ENCODE measurements around the gene IGF2BP2. TPM values are rescaled to one million over a fixed set of nuclear protein-coding genes. Genes with fewer than 3 reads are reported as not detected.
"Not testable (repeated sequence)": the region's sequence is repeated elsewhere in the genome, so short reads cannot be mapped to it uniquely, and the experiment has no call there.

The IGF2BP2 gene
- total RNA-seq, 2 experiments from 2014 or later: 0.54 to 0.55 TPM

- ChIA-PET POLR2A (interaction anchor here (1.3 kb wide), 1 partner anchor 91 kb away, joined by 3 read pairs; no protein-coding TSS in a partner anchor), CTCF (interaction anchor here (0.6 to 1.2 kb wide), 5 partner anchors 9 to 966 kb away, joined by 3 to 6 read pairs (median 3); no protein-coding TSS in a partner anchor)
- peaks cover 51% of the 10 kb centered on the region for H3K27me3 Mint-ChIP-seq
- peak overlapping the region; percentile 45 for H3K4me3 Mint-ChIP-seq
- intact Hi-C loops (cut with DNase I, micrococcal nuclease): no loop called here
- DNase-seq: no peak
- no peak overlapping the region for H3K27ac Mint-ChIP-seq
- peaks cover 8% of the 10 kb centered on the region for H3K4me1 Mint-ChIP-seq
- H3K36me3 Mint-ChIP-seq (ENCODE audit: low read depth): no peaks in the 10 kb centered on the region
- no peaks in the 10 kb centered on the region for H3K9me3 Mint-ChIP-seq (ENCODE audit: low read depth)
- ATAC-seq: no peak
These were observed 2.4 kb downstream of the IGF2BP2 start for GRCh38 chr3:185822221-185823000.

- no peak for ATAC-seq
- no peak overlapping the region for H3K4me3 Mint-ChIP-seq
- POLR2A ChIA-PET: interaction anchor here (0.7 kb wide), 1 partner anchor 92 kb away, joined by 4 read pairs; no protein-coding TSS in a partner anchor
These were observed 3.7 kb downstream of the IGF2BP2 start for GRCh38 chr3:185820973-185821758.

GRCh38 chr3:185818267-185818875, 6.5 kb downstream of the IGF2BP2 start:
- H3K36me3 Mint-ChIP-seq (ENCODE audit: low read depth): no peaks in the 10 kb centered on the region
- intact Hi-C loops (cut with DNase I, micrococcal nuclease): no loop called here
- H3K27ac Mint-ChIP-seq: no peak overlapping the region
- H3K27me3 Mint-ChIP-seq: peaks cover 39% of the 10 kb centered on the region
- no peaks in the 10 kb centered on the region for H3K9me3 Mint-ChIP-seq (ENCODE audit: low read depth)
- POLR2A ChIA-PET: no interaction called here
- H3K4me1 Mint-ChIP-seq: peaks cover 3% of the 10 kb centered on the region
- DNase-seq (no peak), ATAC-seq (no peak)
- H3K4me3 Mint-ChIP-seq: no peak overlapping the region
- CTCF ChIA-PET: interaction anchor here (0.7 to 1.3 kb wide), 2 partner anchors 50 to 158 kb away, joined by 3 to 4 read pairs; no protein-coding TSS in a partner anchor

More at GRCh38 chr3:185820973-185821758, 3.7 kb downstream of the IGF2BP2 start:
- Mint-ChIP-seq H3K36me3 (ENCODE audit: low read depth) (no peaks in the 10 kb centered on the region), H3K4me1 (peaks cover 8% of the 10 kb centered on the region), H3K9me3 (ENCODE audit: low read depth) (no peaks in the 10 kb centered on the region), H3K27ac (no peak overlapping the region), H3K27me3 (peaks cover 39% of the 10 kb centered on the region)
- CTCF ChIA-PET: interaction anchor here (0.8 to 1.5 kb wide), 4 partner anchors 11 to 161 kb away, joined by 3 to 7 read pairs (median 3); no protein-coding TSS in a partner anchor
- intact Hi-C loops (cut with DNase I, micrococcal nuclease): no loop called here
- no peak for DNase-seq

GRCh38 chr3:185815391-185816282, 9.2 kb downstream of the IGF2BP2 start:
- ChIA-PET POLR2A (no interaction called here), CTCF (no interaction called here)
- H3K4me1 Mint-ChIP-seq: no peaks in the 10 kb centered on the region
- H3K36me3 Mint-ChIP-seq (ENCODE audit: low read depth): no peaks in the 10 kb centered on the region
- DNase-seq (no peak), ATAC-seq (no peak)
- H3K4me3 Mint-ChIP-seq: no peak overlapping the region
- no peaks in the 10 kb centered on the region for H3K9me3 Mint-ChIP-seq (ENCODE audit: low read depth)
- intact Hi-C loops (cut with DNase I, micrococcal nuclease): no loop called here
- no peak overlapping the region for H3K27ac Mint-ChIP-seq
- H3K27me3 Mint-ChIP-seq: peaks cover 17% of the 10 kb centered on the region

GRCh38 chr3:185813691-185814215, 11.1 kb downstream of the IGF2BP2 start:
- intact Hi-C loops (cut with DNase I, micrococcal nuclease): no loop called here
- Mint-ChIP-seq H3K36me3 (ENCODE audit: low read depth) (no peaks in the 10 kb centered on the region), H3K27ac (no peak overlapping the region), H3K4me1 (no peaks in the 10 kb centered on the region), H3K4me3 (no peak overlapping the region), H3K9me3 (ENCODE audit: low read depth) (no peaks in the 10 kb centered on the region), H3K27me3 (peaks cover 10% of the 10 kb centered on the region)
- ChIA-PET POLR2A (no interaction called here), CTCF (interaction anchor here (0.5 kb wide), 1 partner anchor 24 kb away, joined by 3 read pairs; no protein-coding TSS in a partner anchor)
- no peak for DNase-seq
- no peak for ATAC-seq

- DNase-seq: no peak
- ATAC-seq: no peak
These were observed 11.6 kb downstream of the IGF2BP2 start for GRCh38 chr3:185813205-185813604.

GRCh38 chr3:185807445-185808068, 17.3 kb downstream of the IGF2BP2 start:
- Mint-ChIP-seq H3K27ac (no peak overlapping the region), H3K9me3 (ENCODE audit: low read depth) (no peaks in the 10 kb centered on the region)

More at GRCh38 chr3:185813205-185813604, 11.6 kb downstream of the IGF2BP2 start:
- Mint-ChIP-seq H3K27ac (no peak overlapping the region), H3K9me3 (ENCODE audit: low read depth) (no peaks in the 10 kb centered on the region), H3K27me3 (peaks cover 7% of the 10 kb centered on the region), H3K4me3 (no peak overlapping the region), H3K36me3 (ENCODE audit: low read depth) (no peaks in the 10 kb centered on the region), H3K4me1 (no peaks in the 10 kb centered on the region)
- ChIA-PET CTCF (interaction anchor here (0.5 kb wide), 1 partner anchor 24 kb away, joined by 3 read pairs; no protein-coding TSS in a partner anchor), POLR2A (no interaction called here)
- intact Hi-C loops (cut with DNase I, micrococcal nuclease): no loop called here

GRCh38 chr3:185798831-185799110, 26.1 kb downstream of the IGF2BP2 start:
- H3K9me3 Mint-ChIP-seq (ENCODE audit: low read depth); H3K27ac Mint-ChIP-seq; POLR2A ChIA-PET; H3K4me3 Mint-ChIP-seq; DNase-seq; intact Hi-C loops (cut with DNase I, micrococcal nuclease); H3K36me3 Mint-ChIP-seq (ENCODE audit: low read depth); H3K4me1 Mint-ChIP-seq; ATAC-seq; H3K27me3 Mint-ChIP-seq: not testable (repeated sequence)
- CTCF ChIA-PET: interaction anchor here (0.7 kb wide), 1 partner anchor 123 kb away, joined by 3 read pairs; no protein-coding TSS in a partner anchor

More at GRCh38 chr3:185807445-185808068, 17.3 kb downstream of the IGF2BP2 start:
- POLR2A ChIA-PET: interaction anchor here (0.6 kb wide), 1 partner anchor 107 kb away, joined by 8 read pairs; no protein-coding TSS in a partner anchor
- CTCF ChIA-PET: no interaction called here
- Mint-ChIP-seq H3K4me1 (no peaks in the 10 kb centered on the region), H3K27me3 (no peaks in the 10 kb centered on the region), H3K4me3 (no peak overlapping the region), H3K36me3 (ENCODE audit: low read depth) (no peaks in the 10 kb centered on the region)
- ATAC-seq: peak; percentile 44
- peak; percentile 27 for DNase-seq
- intact Hi-C loops (cut with DNase I, micrococcal nuclease): no loop called here

GRCh38 chr3:185797993-185798830, 26.6 kb downstream of the IGF2BP2 start:
- POLR2A ChIA-PET: no interaction called here
- Mint-ChIP-seq H3K4me1 (peaks cover 8% of the 10 kb centered on the region), H3K27ac (no peak overlapping the region), H3K27me3 (peaks cover 6% of the 10 kb centered on the region), H3K4me3 (no peak overlapping the region), H3K9me3 (ENCODE audit: low read depth) (no peaks in the 10 kb centered on the region), H3K36me3 (ENCODE audit: low read depth) (no peaks in the 10 kb centered on the region)
- intact Hi-C loops (cut with DNase I, micrococcal nuclease): no loop called here
- CTCF ChIA-PET: interaction anchor here (0.7 kb wide), 1 partner anchor 123 kb away, joined by 3 read pairs; no protein-coding TSS in a partner anchor
- DNase-seq (no peak), ATAC-seq (no peak)

Measured in activated CD4-positive, alpha-beta T cell treated with anti-CD3 and anti-CD28 coated beads for 36 hours (primary cell).